HL-60 (cell line): ENCODE measurements around the gene DVL3.

Source experiments
- DNase-seq, 2 experiments: peaks; one replicate each; pipeline ENCODE4 v3.0.0-alpha.2; 2010 to 2020; ENCODE audit warnings: low read depth in 1 of 2, low spot score in 1 of 2
- H3K27ac ChIP-seq: fragments of 250-450 bp; sonication (Bioruptor Pico); replicated peaks from 2 replicates; pipeline ENCODE4 v1.5.1; 2020; ENCODE audit warnings: mild to moderate bottlenecking, moderate library complexity
- H3K27me3 ChIP-seq: fragments of 250-450 bp; sonication (Bioruptor Pico); 2 replicates; pipeline ENCODE4 v1.5.1; 2021; ENCODE audit warnings: mild to moderate bottlenecking, moderate library complexity; ENCODE audit not compliant: insufficient read depth, poor library complexity, severe bottlenecking
- H3K4me3 ChIP-seq: replicated peaks from 2 replicates; pipeline ENCODE4 v1.5.1; 2011; ENCODE audit warnings: mild to moderate bottlenecking, control low read depth, low read length; ENCODE audit not compliant: insufficient read depth
- GABPA ChIP-seq: IDR thresholded peaks from 2 replicates; pipeline ENCODE4 v1.6.1; 2012; ENCODE audit warnings: low read depth
- POLR2AphosphoS5 ChIP-seq: IDR thresholded peaks from 2 replicates; pipeline ENCODE4 v1.6.1; 2012; ENCODE audit warnings: low read depth
- SPI1 ChIP-seq: IDR thresholded peaks from 2 replicates; pipeline ENCODE4 v1.6.1; 2012; ENCODE audit warnings: low read depth, mild to moderate bottlenecking, borderline replicate concordance
- TF ChIP-seq, protein P1 (sequence below): IDR thresholded peaks from one replicate; pipeline ENCODE4 v1.5.1; 2011; ENCODE audit warnings: low read length, control low read depth, inconsistent platforms; ENCODE audit not compliant: insufficient read depth
- TF ChIP-seq, protein P2 (sequence below): IDR thresholded peaks from 2 replicates; pipeline ENCODE4 v1.6.1; 2012; ENCODE audit warnings: low read depth; ENCODE audit not compliant: insufficient replicate concordance

Gene DVL3

DNA sequence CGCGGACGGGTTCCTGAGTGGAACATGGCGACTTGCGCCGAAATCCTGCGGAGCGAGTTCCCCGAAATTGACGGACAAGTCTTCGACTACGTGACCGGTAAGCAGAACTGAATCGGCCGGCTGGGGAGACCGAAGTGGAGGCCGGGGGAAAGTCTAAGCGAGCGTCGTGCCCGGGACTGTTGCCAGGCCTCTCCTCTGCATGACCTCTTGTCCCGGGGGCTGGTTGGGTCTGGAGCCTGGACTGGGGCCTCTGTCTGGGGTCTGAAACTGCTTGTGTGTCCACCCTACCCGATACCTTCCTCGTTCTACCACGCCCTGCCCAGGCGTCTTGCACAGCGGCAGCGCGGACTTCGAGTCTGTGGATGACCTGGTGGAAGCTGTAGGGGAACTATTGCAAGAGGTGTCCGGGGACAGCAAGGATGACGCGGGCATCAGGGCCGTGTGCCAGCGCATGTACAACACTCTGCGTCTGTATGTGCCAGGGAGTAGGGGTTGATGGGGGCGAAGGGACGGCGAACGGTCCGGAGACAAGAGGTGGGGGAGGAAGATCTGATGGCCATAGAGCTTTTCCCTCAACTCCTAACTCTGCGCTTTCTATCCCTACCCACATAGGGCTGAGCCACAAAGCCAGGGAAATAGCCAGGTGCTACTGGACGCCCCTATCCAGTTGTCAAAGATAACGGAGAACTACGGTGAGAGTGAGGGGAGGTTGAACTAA lies 31.2 kb downstream of the DVL3 start, which contains the start of gene ABCF3:
Gene ABCF3, plus strand, starts transcription at position 16 of the 718 bp plus-strand sequence. Its CDS starts 9 bp downstream, at position 25.
- Histone ChIP-seq H3K27ac (peak within 1 kb of the TSS; percentile 73), H3K4me3 (peak within 1 kb of the TSS; percentile 87), H3K27me3 (no peaks in the 10 kb centered on the region)
- TF ChIP-seq SPI1 (no peak), GABPA (no peak), POLR2AphosphoS5 (peak; percentile 42; the same call in 1 of the 2 replicates)
- TF ChIP-seq, protein P1, sequence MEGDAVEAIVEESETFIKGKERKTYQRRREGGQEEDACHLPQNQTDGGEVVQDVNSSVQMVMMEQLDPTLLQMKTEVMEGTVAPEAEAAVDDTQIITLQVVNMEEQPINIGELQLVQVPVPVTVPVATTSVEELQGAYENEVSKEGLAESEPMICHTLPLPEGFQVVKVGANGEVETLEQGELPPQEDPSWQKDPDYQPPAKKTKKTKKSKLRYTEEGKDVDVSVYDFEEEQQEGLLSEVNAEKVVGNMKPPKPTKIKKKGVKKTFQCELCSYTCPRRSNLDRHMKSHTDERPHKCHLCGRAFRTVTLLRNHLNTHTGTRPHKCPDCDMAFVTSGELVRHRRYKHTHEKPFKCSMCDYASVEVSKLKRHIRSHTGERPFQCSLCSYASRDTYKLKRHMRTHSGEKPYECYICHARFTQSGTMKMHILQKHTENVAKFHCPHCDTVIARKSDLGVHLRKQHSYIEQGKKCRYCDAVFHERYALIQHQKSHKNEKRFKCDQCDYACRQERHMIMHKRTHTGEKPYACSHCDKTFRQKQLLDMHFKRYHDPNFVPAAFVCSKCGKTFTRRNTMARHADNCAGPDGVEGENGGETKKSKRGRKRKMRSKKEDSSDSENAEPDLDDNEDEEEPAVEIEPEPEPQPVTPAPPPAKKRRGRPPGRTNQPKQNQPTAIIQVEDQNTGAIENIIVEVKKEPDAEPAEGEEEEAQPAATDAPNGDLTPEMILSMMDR: no peak
- TF ChIP-seq, protein P2, sequence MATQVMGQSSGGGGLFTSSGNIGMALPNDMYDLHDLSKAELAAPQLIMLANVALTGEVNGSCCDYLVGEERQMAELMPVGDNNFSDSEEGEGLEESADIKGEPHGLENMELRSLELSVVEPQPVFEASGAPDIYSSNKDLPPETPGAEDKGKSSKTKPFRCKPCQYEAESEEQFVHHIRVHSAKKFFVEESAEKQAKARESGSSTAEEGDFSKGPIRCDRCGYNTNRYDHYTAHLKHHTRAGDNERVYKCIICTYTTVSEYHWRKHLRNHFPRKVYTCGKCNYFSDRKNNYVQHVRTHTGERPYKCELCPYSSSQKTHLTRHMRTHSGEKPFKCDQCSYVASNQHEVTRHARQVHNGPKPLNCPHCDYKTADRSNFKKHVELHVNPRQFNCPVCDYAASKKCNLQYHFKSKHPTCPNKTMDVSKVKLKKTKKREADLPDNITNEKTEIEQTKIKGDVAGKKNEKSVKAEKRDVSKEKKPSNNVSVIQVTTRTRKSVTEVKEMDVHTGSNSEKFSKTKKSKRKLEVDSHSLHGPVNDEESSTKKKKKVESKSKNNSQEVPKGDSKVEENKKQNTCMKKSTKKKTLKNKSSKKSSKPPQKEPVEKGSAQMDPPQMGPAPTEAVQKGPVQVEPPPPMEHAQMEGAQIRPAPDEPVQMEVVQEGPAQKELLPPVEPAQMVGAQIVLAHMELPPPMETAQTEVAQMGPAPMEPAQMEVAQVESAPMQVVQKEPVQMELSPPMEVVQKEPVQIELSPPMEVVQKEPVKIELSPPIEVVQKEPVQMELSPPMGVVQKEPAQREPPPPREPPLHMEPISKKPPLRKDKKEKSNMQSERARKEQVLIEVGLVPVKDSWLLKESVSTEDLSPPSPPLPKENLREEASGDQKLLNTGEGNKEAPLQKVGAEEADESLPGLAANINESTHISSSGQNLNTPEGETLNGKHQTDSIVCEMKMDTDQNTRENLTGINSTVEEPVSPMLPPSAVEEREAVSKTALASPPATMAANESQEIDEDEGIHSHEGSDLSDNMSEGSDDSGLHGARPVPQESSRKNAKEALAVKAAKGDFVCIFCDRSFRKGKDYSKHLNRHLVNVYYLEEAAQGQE: peak; percentile 31
- no peak for DNase-seq

DNA sequence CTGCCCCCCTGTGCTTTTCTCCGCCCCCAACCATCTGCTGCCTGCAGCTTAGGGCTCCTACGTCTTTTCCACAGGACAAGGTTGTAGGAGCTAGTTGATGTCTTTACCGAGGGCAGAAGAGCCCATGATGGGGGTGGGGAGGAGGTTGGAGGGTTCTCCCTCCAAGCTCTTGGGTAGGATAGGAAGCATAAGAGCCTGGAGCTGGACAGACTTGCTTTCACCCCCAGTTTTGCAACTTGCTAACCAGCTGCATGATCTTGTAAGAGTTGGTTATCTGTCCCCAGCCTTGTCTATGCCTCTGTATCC lies 31.7 kb downstream of the DVL3 start:
- peak overlapping the region; percentile 73 for H3K27ac ChIP-seq
- H3K27me3 ChIP-seq: no peaks in the 10 kb centered on the region
- peak overlapping the region; percentile 87 for H3K4me3 ChIP-seq
- DNase-seq: peak in 1 of 2 experiments; percentile 17
- TF ChIP-seq, protein P1: no peak
- TF ChIP-seq SPI1 (no peak), POLR2AphosphoS5 (no peak), GABPA (no peak)
- TF ChIP-seq, protein P2: no peak

DNA sequence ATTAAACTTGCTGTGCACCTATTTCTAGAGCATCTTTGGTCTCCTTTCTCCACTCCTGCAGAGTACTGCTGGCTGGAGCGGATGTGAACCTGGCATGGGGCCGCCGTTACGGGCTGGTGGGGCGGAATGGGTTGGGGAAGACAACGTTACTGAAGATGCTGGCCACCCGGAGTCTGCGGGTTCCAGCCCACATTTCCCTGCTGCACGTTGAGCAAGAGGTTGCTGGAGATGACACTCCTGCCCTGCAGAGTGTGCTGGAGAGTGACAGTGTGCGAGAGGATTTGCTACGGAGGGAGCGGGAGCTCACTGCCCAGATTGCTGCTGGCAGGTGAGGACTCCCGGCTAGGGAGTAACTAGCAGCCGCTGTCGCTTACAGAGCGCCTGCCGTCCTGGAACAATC lies 32.9 kb downstream of the DVL3 start:
- no peak overlapping the region for H3K27ac ChIP-seq
- H3K4me3 ChIP-seq: no peak overlapping the region
- DNase-seq: no peak
- H3K27me3 ChIP-seq: no peaks in the 10 kb centered on the region
- TF ChIP-seq, protein P1: no peak

DNA sequence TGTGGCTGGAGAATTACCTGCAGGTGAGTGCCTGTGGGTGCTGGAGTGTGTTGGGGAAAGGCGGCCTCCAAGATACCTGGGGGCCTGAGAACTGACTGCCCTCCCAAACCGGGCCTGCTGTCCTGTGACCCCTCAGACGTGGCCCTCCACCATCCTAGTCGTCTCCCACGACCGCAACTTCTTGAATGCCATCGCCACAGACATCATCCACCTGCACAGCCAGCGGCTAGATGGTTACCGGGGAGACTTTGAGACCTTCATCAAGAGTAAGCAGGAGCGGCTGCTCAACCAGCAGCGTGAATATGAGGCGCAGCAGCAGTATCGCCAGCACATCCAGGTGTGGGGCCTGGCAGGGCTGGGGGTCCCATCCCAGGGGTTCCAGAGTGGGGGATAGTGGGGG lies 34.2 kb downstream of the DVL3 start:
- no peaks in the 10 kb centered on the region for H3K27me3 ChIP-seq
- no peak for TF ChIP-seq SPI1
- TF ChIP-seq, protein P2: no peak
- TF ChIP-seq, protein P1: no peak
- no peak for TF ChIP-seq POLR2AphosphoS5
- no peak for TF ChIP-seq GABPA
- no peak overlapping the region for H3K27ac ChIP-seq
- DNase-seq: no peak
- no peak overlapping the region for H3K4me3 ChIP-seq
